Calu3 (cell line): Measurements from ENCODE around the gene PRKN. TPM values are rescaled to one million over a fixed set of nuclear protein-coding genes. Genes with fewer than 3 reads are reported as not detected.
A peak's percentile ranks its signal among the peaks of the same experiment; 100 is the strongest.

Experiments
- BruUV-seq: library from RNA; stranded (reverse); fragments of 400-500 nt; replicated peaks from 2 replicates; lab custom pipeline; 2021; lab: Mats Ljungman, UMichigan
- CTCF ChIA-PET: fragments of 300-600 bp; sonication (Branson Sonifier 250); formaldehyde crosslinking; loops from one replicate; lab custom pipeline; 2022; ENCODE audit warnings: antibody characterized with exemption; lab: Charles Lee
- DNase-seq: peaks from one replicate; pipeline ENCODE4 v3.0.0; 2022
- H3K27ac Mint-ChIP-seq: one replicate; pipeline ENCODE4 v1.8.0; 2022; ENCODE audit warnings: mixed read lengths; ENCODE audit not compliant: unreplicated experiment
- H3K27me3 Mint-ChIP-seq: one replicate; pipeline ENCODE4 v1.8.0; 2022; ENCODE audit warnings: mixed read lengths; ENCODE audit not compliant: unreplicated experiment
- H3K36me3 Mint-ChIP-seq: one replicate; pipeline ENCODE4 v1.8.0; 2022; ENCODE audit warnings: mild to moderate bottlenecking, moderate library complexity, mixed read lengths; ENCODE audit not compliant: insufficient read depth, unreplicated experiment
- H3K4me1 Mint-ChIP-seq: one replicate; pipeline ENCODE4 v1.8.0; 2022; ENCODE audit warnings: mild to moderate bottlenecking, low read depth, mixed read lengths; ENCODE audit not compliant: unreplicated experiment
- H3K4me3 Mint-ChIP-seq: one replicate; pipeline ENCODE4 v1.8.0; 2022; ENCODE audit warnings: mild to moderate bottlenecking, low read depth, moderate library complexity, mixed read lengths; ENCODE audit not compliant: unreplicated experiment
- H3K9me3 Mint-ChIP-seq: one replicate; pipeline ENCODE4 v1.8.0; 2022; ENCODE audit warnings: low read depth, mixed read lengths; ENCODE audit not compliant: unreplicated experiment
- intact Hi-C: fragments of 100-400 bp; cut with micrococcal nuclease; formaldehyde crosslinking; loops from one replicate; pipeline ENCODE4 v1.10.0; 2022; ENCODE audit not compliant: unreplicated experiment
- total RNA-seq: library from RNA; stranded (reverse); gene quantifications from 2 replicates; pipeline ENCODE4 v1.2.3, GENCODE V29; 2022
- TF ChIP-seq, protein P1 (sequence below): fragments of 200-600 bp; IDR thresholded peaks from one replicate; pipeline ENCODE4 v1.8.0; 2022; ENCODE audit warnings: antibody characterized with exemption; ENCODE audit not compliant: unreplicated experiment

PRKN gene
- total RNA-seq, 1 experiment from 2014 or later: 3.8 TPM

DNA sequence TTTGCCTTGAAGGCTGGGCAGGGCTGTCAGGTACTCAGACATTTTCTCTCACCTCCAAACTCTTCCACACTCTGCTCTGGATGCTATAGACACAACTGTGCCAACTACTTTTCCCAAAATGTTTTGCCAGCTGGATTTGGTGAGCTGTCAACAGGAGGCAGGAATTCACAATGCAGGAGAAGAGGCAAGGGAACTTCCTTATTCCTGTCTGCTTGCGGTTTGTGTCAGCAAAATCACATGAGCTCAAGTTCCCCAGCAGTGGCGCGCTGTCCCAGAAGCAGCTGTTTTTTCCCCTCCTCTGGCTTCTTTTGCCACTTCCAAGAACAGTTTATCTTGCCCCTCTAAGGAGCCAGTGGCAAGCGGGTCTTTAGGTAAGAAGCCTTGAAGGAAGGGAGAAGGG lies 608.2 kb downstream of the PRKN start:
- Mint-ChIP-seq H3K4me3 (no peak overlapping the region), H3K27ac (no peak overlapping the region), H3K36me3 (no peaks in the 10 kb centered on the region), H3K27me3 (no peaks in the 10 kb centered on the region), H3K9me3 (no peaks in the 10 kb centered on the region), H3K4me1 (no peaks in the 10 kb centered on the region)
- BruUV-seq: no TSS peak
- CTCF ChIA-PET: interaction anchor here (0.5 kb wide), 1 partner anchor 16 kb away, joined by 3 read pairs; no protein-coding TSS in a partner anchor
- no peak for DNase-seq
- TF ChIP-seq, protein P1, sequence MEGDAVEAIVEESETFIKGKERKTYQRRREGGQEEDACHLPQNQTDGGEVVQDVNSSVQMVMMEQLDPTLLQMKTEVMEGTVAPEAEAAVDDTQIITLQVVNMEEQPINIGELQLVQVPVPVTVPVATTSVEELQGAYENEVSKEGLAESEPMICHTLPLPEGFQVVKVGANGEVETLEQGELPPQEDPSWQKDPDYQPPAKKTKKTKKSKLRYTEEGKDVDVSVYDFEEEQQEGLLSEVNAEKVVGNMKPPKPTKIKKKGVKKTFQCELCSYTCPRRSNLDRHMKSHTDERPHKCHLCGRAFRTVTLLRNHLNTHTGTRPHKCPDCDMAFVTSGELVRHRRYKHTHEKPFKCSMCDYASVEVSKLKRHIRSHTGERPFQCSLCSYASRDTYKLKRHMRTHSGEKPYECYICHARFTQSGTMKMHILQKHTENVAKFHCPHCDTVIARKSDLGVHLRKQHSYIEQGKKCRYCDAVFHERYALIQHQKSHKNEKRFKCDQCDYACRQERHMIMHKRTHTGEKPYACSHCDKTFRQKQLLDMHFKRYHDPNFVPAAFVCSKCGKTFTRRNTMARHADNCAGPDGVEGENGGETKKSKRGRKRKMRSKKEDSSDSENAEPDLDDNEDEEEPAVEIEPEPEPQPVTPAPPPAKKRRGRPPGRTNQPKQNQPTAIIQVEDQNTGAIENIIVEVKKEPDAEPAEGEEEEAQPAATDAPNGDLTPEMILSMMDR: no peak
- intact Hi-C loops: no loop called here

DNA sequence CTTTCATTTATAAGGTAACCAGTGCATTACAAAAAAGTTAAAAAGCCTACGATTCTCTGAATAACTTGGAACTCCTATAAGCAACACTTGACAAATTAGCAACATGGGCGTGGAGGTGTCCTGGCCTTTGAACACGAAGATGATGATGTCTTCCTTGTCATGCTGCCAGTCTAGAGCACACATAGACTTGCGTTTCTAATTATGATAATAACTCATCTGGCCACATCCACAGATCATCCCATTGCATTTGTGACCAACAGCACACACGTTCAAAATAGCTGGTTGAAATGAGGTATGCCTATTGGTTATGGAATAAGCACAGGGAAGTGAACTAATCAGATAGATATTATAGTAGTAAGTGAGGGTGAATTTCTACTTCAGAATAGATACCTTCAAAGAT lies 608.9 kb downstream of the PRKN start:
- H3K27me3 Mint-ChIP-seq: no peaks in the 10 kb centered on the region
- BruUV-seq: no TSS peak
- no peaks in the 10 kb centered on the region for H3K4me1 Mint-ChIP-seq
- DNase-seq: no peak
- intact Hi-C loops: no loop called here
- H3K36me3 Mint-ChIP-seq: no peaks in the 10 kb centered on the region
- CTCF ChIA-PET: interaction anchor here (0.5 kb wide), 1 partner anchor 16 kb away, joined by 3 read pairs; no protein-coding TSS in a partner anchor
- H3K27ac Mint-ChIP-seq: no peak overlapping the region
- H3K4me3 Mint-ChIP-seq: no peak overlapping the region
- TF ChIP-seq, protein P1: no peak
- no peaks in the 10 kb centered on the region for H3K9me3 Mint-ChIP-seq

DNA sequence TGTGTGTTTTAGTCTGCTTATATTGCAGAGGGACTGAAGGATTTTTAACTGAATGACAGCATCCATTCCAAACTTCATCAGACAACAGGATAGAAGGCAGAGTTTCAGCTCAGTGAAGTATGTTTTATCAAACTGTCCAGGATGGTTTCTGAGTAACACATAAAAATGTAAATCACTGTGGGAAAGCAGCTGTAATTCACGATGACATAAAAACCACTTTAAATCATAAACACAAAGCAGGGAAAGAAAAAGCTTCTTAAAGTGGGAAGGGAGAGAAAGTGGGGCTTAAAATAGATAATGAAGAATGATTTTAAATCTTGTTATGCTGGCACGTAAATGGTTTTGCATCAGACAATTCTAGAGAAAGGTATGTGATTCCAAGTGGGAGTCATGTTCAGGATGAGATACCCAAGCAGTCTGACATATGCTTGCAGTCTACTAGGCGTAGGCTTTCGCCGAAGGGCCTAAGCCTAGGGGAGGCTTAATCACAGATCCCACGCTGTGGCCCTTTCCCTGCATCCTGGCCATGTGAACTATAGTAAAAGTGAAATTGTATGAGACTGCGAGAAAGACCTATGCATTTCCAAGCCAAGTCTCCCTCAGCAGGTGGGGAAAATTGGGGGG lies 610.6 kb downstream of the PRKN start:
- Mint-ChIP-seq H3K4me1 (no peaks in the 10 kb centered on the region), H3K36me3 (no peaks in the 10 kb centered on the region), H3K27me3 (no peaks in the 10 kb centered on the region), H3K9me3 (peaks cover 3% of the 10 kb centered on the region), H3K27ac (no peak overlapping the region), H3K4me3 (no peak overlapping the region)
- intact Hi-C loops: no loop called here
- TF ChIP-seq, protein P1: no peak
- BruUV-seq: no TSS peak
- no peak for DNase-seq
- CTCF ChIA-PET: interaction anchor here (0.6 kb wide), 1 partner anchor 1470 kb away, joined by 3 read pairs; no protein-coding TSS in a partner anchor

DNA sequence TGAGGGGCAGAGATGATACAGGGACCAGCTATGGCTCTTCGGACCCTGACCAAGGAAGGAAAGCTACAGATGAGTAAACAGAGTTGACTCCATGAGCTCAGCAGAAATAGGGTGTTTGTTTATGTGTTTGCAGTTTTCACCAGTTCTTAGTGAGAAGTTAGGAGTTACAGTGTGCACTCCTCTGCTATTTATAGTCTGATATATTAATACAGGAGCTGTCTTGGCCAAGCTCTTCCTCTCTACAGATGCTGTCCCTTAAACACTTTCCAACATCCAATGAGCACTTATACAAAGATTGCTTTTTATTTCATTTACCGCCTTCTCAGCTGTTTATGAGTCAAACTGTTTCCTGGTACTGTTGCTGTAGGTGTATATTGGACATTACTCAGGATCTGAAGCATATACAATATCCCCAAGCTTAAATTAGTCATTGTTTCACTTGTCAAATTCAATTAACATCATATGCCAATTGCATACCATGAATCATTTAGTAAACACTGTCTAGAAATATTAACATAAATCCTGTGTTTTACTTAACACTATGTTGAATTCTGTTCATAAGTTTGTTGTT lies 618.0 kb downstream of the PRKN start:
- TF ChIP-seq, protein P1: no peak
- intact Hi-C loops: no loop called here
- CTCF ChIA-PET: interaction anchor here (0.6 kb wide), 1 partner anchor 206 kb away, joined by 3 read pairs; no protein-coding TSS in a partner anchor
- Mint-ChIP-seq H3K4me3 (no peak overlapping the region), H3K4me1 (peaks cover 11% of the 10 kb centered on the region), H3K27me3 (no peaks in the 10 kb centered on the region), H3K27ac (peak overlapping the region; percentile 64), H3K36me3 (no peaks in the 10 kb centered on the region), H3K9me3 (peaks cover 5% of the 10 kb centered on the region)
- no peak for DNase-seq
- BruUV-seq: no TSS peak
